ENCODE measurements around the gene SNU13.
"Not testable (repeated sequence)": the region's sequence is repeated elsewhere in the genome, so short reads cannot be mapped to it uniquely, and the experiment has no call there.

The SNU13 gene

DNA sequence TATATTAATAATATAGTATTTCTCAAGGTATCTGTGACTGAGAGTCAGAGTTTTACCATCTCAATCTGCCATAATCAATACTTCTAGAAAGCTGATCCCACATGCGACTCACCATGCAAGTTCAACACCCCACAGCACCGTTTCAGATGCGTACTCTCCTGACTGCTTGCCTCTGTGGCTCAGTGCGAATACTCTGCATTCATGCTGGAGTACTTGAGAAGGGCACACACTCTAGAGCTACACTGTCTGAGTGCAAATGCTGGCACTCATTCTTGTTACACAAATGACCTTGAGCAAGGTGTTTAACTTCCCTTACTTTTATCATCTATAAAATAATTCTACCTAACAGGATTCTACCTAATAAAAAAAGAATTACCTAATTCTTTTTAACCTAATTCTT, 12.5 kb downstream of the SNU13 start:
- no peak for FAIRE-seq

GRCh38 chr22:41674846-41675340, 13.8 kb downstream of the SNU13 start:
- no peak for FAIRE-seq

- no peak for FAIRE-seq
These were observed 15.7 kb downstream of the SNU13 start for GRCh38 chr22:41672780-41673509.

- FAIRE-seq = not testable (repeated sequence)
These were observed 16.6 kb downstream of the SNU13 start for GRCh38 chr22:41672096-41672495.

GRCh38 chr22:41668971-41669911, 19.4 kb downstream of the SNU13 start:
- no peak for FAIRE-seq

- FAIRE-seq = no peak
These were observed 23.7 kb downstream of the SNU13 start for GRCh38 chr22:41664951-41665350.

DNA sequence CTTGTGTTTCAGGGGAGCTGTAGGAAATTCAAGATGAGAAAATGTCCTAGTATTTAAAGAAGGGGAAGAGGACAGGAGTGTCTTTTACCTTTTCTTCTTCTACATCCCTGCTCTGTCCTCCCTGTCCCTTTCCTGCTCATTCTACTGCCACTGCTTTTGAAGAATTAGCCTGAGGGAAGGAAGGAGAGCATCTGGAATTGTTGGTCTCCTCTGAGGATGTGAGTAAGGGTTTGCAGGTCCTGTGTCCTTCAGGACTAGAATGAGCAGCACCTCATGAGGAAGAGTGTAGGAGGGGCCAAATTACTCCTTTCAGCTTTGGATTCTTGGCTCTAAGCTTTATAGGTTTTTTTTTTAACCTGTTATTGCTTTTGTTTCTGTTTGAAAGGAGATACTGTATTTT, 24.2 kb downstream of the SNU13 start:
- FAIRE-seq = no peak

GRCh38 chr22:41663594-41663993, 25.1 kb downstream of the SNU13 start:
- FAIRE-seq = not testable (repeated sequence)

GRCh38 chr22:41661713-41662112, 27.0 kb downstream of the SNU13 start:
- FAIRE-seq = no peak

DNA sequence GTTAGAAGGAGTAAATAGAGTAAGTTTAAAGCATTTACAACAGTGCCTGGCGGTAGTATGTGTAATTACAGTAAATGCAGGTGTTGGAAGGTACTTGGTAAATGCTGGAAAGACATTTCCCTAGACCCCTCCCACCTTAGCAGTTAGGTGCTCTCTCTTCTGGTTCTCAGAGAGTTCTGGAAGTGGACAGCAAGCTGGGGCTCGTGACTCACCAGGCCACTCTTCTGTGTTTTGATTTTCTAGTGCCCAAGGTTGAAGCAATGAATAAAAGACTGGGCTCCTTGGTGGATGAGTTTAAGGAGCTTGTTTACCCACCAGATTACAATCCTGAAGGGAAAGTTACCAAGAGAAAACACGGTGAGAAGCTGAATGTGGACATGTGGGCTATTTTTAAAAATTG, 27.6 kb downstream of the SNU13 start:
- FAIRE-seq = no peak

DNA sequence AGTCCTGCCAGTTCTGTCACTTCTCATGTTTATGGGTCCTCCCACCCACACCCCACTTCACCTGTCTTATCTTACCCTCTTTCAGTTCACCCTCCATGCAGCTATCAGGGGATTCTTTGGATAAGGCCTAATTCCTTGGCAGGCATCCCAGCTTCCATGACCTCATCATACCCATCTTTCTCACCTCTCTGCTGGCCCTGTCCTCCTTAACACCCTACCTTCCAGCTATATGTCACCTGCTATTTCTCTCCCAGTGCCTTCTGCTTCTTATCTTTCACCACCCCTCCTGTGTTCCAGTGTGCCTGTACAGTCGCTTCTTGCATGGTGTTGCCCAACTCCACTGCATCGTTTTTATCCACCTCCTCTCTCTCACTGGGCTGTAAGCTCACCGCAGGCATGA, 28.3 kb downstream of the SNU13 start:
- FAIRE-seq = no peak

- no peak for FAIRE-seq
These were observed 28.7 kb downstream of the SNU13 start for GRCh38 chr22:41659941-41660340.

GRCh38 chr22:41658869-41659268, 29.8 kb downstream of the SNU13 start:
- FAIRE-seq = no peak

- no peak for FAIRE-seq
These were observed 31.0 kb downstream of the SNU13 start for GRCh38 chr22:41657709-41658108.

DNA sequence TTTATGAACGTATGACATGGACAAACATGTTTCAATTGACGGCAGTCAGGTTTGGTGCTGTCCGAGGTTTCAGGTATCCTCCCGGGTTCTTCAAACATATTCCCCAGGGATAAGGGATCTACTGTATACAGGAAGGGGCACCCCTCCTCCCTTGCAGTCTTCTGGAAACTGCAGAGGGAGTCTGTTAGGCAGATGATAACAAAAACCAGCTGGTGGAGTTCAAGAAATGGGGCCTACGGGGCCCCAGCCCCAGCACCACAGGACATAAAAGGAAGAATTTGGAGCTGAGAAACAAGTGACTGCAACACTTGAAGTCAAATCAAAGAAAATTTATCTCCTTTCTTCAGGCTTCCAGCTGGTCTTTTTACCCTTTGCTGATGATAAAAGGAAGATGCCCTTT, 32.1 kb downstream of the SNU13 start:
- FAIRE-seq = no peak

DNA sequence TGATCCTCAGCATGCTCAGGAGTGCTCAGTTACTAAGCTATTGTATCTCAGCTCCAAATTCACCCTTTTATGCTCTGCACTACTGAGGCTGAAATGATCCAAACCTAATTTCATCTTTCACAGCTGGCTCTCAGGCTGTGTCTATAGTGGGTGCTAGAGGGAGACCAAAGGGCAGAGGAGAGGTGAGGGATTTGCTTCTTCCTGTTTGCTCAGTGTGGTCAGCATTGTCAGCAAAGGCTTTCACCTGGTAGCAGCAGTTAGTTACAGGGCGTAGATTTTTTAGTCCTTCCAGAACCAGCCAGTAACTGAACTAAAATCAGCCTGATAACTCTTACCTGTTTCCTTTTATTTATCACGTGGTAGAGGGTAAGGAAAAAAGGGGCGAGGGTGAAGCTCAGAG, 34.3 kb downstream of the SNU13 start:
- FAIRE-seq = no peak

DNA sequence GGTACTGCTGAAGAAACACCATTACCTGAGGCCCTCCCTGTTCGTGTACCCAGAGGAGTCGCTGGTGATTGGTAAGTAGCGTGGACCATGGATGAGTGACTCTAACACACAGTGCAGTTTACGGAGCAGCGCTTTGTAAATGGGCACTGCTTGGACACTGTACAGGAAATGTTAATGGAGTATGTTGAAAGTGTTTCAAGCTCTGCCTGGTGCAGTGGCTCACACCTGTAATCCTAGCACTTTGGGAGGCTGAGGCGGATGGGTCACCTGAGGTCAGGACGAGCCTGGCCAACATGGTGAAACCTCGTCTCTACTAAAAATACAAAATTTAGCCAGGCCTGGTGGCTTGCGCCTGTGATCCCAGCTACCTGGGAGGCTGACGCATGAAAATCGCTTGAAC, 37.8 kb downstream of the SNU13 start:
- FAIRE-seq = no peak

- no peak for FAIRE-seq
These were observed 38.4 kb downstream of the SNU13 start for GRCh38 chr22:41650229-41650628.

DNA sequence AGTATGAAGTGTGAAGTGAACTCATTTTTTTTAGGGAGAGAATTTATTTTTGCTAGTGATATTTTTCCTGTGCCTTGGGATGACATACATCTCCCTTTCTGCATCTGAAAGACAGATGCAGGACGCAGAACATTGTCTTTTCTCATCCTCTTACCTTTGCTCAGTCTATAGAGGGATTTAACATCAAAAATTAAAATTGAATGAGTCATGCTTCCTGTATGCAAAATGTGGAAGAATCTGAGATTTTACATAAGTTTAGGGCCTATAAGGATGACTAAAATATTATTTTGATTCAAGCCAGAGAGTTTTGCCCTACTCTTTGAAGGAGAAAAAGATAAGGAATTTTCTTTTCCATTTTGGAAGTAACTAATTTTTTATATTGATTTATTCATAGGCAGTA, 40.2 kb downstream of the SNU13 start:
- FAIRE-seq = no peak

- no peak for FAIRE-seq
These were observed 40.9 kb downstream of the SNU13 start for GRCh38 chr22:41647771-41648170.

DNA sequence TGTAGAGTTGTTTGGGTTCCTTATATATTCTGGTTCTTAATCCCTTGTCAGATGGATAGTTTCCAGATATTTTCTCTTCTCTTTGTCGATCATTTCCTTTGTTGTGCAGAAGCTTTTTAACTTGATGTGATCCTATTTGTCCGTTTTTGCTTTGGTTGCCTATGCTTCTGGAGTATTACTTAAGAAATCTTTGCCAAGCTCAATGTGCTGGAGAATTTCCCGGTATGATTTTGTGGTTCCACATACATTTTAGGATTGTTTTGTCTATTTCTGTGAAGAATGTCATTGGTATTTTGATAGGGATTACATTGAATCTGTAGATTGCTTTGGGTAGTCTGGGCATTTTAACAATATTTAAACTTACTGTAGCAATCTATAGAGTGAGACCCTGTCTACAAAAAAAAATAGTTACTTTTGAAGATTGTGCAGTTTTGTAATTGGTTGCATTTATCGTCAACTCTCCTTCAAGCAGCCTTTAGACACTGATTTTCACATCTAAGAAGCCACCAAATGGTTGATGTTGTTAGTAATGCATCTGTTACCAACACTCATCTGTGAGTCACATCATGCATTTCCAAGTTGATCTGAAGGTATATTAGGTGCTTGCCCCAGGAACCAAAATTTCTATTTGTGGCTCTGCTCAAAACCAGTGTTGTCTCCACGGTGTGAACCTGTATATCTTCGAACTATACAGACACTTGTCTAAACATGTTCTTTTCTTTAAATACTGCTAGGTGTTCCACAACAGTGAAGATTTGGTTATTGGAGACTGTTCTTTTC, 46.1 kb downstream of the SNU13 start:
- no peak for FAIRE-seq

GRCh38 chr22:41641854-41642253, 46.8 kb downstream of the SNU13 start:
- FAIRE-seq = no peak

- no peak for FAIRE-seq
These were observed 49.9 kb downstream of the SNU13 start for GRCh38 chr22:41638748-41639147.

Measured in colon (tissue), 2 donors.